ENCODE measurements around the gene HOXA10.

The HOXA10 gene

GRCh38 chr7:27179030-27179429, 4.9 kb upstream of the HOXA10 start:
- DNase-seq = no peak

- DNase-seq = no peak
These were observed 4.2 kb upstream of the HOXA10 start for GRCh38 chr7:27178366-27178765.

- DNase-seq = no peak
These were observed 3.7 kb upstream of the HOXA10 start for GRCh38 chr7:27177795-27178320.

DNA sequence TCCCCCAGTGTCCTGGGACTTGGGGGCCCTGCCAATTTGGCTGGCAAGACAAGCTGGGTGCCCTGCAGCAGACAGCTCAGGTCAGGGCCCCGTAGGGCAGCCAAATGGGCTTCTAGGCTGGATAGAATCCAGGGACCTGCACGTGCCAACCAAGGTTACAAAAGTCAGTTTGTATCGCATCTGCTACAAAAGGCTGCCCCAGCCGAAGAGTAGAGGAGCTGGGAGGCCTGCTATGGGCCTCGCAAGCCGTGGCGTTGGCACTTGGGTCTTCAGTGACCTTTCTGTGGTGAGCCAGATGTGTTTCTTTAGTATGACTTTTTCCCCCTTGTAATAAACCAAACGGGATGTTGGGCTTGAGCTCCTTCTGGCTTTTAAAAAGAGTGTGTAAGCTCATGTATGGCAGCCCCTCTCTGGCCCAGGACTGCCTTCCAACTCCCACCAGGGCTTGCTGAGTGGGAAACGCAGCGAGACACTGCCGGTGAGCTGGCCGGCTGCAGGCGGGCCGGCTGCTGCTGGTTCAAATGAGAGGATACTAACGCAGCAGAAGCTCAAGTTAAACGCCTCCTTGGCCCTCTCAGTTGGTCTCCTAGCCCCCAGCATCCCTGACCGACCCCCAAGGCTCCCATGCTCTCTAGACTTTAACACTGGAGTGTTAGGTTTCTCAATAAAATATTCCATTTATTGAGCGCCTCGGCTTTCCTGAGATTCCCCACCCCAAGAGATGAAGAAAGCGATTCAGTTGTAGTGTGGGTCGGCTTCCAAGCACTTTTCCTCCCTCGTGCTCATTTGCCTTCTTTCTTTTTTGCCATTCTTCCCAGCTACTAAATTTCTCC, 3.1 kb upstream of the HOXA10 start:
- no peak for DNase-seq

DNA sequence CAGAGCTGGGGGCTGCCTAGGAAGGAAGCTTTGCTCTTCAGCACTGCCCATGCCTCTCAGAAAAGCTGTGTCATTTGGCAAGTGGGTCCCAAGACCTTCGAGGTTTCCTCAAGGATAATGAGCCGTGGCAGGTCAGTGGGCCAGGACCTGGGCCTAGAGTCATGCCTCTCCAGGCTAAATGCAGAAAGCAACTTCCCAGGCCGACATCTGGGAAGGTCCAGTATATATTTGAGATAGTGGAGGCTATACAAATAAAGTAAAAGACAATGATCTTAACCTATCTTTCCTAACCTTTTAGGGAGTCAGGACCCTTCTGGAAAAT, 2.4 kb upstream of the HOXA10 start:
- no peak for DNase-seq

GRCh38 chr7:27175626-27176523, 1.8 kb upstream of the HOXA10 start:
- DNase-seq = no peak

DNA sequence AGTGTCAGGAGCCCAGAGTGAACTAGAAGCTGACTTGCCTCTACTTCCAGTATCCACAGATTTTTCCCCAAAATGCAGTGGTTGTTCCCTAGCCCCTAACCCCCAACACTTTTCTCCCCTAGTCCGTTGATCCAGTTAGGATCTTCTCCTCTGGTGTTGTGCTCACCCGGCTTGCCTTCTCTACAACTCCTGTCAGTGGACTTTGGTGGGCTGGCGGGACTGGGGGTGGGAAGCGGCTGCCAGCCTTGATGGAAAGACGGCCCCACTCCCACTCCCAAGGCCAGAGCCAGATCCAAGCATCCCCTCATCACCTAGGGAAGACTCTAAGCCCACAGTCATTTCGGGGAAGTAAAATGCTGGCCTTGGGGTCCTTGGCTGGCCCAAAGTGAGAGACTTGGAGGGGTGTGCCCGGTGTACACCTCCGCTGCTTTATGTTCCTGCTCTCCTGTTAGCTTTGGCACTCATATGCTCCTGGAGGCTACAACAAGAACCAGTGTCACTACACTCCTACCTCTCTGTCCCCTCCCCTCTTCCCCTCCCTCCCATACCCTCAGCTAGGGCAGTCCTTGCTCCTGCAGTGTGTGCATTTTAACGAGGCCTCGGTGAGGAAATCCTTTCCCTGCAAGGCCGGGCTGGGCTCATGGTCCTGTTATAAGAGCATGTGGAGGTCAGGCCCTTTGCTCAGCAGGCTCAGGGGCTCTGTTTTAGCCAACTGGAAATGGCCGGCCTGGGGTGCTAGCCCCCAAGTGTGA, 930 bp upstream of the HOXA10 start:
- DNase-seq = no peak

DNA sequence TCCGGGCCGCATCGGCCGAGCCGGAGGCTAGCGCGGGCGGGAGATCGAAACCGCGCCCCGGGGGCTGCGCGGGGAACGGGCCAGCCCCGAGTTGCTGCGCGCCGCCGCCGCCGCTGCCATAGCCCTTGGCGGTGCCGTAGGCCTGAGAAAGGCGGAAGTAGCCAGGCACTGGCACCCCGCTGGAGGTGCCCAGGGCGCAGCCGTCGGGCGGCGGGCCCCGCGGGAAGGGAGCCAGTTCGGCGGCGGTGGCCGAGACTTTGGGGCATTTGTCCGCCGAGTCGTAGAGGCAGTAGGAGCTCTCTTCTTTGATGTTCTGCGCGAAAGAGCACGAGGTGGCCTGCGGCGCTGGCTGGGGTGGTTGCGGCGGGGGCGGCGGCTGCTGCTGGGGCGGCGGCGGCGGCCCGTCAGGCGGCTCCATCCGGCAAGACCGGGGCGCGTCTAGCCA, 587 bp downstream of the HOXA10 start:
- peak; percentile 5 for DNase-seq

DNA sequence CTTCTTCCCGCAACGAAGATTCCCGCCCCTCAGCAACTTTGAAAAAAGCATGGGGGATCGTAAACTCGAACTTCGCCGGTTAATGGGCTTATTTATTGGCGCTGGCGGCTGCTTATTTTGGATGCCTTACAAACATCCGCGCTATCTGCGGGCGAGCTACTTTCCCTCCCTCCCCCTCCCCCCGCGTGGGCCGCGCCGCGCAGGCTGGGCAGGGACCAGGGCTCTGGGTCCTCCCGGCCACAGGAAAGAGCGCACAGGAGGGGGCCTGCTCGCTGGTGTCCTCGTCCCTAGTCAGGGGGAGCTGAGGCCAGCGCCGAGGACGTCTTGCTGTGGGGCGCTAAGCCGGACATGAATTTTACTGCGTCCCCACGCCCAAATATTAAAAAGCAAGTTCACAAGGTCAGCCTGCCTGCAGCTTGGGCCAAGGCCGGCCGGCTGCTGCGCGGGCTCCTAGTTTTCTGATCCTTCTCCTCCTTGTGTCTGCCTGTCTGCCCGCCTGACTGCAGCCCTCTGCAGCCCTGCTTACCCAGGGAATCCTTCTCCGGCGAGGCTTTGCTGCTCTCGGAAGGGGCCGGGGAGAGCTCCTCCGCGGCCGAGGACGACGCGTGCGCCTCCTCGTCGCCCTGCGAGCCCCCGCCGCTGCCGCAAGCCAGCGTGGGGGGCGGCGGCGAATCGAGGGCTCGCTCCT, 1.2 kb downstream of the HOXA10 start:
- DNase-seq = peak; percentile 16

DNA sequence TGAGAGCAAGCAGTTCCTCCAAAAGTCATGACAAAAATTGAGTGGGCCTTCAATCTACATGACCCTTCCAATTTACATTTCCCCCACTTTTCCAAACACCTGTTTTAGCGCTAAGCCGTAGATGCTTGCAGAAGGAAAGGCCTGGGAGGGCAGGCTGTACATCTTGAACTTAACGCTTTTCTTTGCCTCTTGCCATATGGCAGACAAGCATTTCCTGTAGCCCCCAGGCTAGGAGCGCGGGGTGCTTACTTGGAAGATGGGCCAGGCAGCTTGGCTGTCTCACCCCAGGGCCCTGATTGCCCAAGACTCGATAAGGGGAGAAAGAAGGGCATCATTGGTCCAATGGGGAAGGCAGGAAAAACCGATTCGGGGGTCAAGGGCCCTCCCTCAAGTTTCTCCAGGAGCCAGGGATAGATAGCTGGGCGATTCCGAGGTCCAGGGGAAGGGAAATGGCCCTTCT, 1.8 kb downstream of the HOXA10 start:
- no peak for DNase-seq

GRCh38 chr7:27171637-27172314, 2.3 kb downstream of the HOXA10 start:
- DNase-seq = no peak

- no peak for DNase-seq
These were observed 2.8 kb downstream of the HOXA10 start for GRCh38 chr7:27171325-27171636.

- DNase-seq = no peak
These were observed 3.4 kb downstream of the HOXA10 start for GRCh38 chr7:27170426-27171324.

GRCh38 chr7:27169658-27170425, 4.3 kb downstream of the HOXA10 start:
- DNase-seq = peak; percentile 10

DNA sequence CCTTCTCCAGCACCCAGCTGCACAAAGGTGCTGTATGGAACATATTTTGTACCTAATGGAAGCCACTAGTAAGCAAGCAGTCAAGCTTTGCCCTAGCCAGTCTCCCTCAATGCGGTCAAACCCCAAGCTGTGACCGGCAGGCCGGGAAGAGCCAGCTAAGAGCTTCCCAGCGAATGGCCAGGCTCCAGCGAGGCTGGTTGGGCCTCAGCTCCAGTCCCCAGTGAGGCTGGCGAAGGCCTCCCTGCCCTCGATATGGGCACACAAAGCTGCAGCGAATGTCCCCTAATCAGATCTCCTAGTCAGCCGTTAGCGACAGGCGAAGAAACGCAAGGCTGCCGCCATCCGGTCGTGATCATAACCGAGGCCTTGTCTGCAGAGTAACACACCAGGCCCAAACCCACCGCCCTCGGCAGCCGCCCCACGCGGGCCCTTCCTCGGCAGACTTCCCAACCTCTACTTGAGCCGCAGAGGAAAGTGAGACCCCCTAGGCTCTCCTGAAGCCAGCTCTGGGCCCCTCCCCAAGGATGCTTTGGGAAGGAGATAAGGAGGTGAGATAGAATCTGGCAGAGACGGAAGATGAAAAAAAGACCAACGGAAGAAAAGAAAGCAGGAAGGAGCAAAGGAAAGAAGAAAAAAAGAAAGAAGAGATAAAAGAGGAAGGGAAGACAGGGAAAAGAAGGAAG, 5.7 kb downstream of the HOXA10 start:
- DNase-seq = peak; percentile 51

GRCh38 chr7:27167916-27168264, 6.2 kb downstream of the HOXA10 start:
- DNase-seq = no peak

GRCh38 chr7:27166531-27167505, 7.3 kb downstream of the HOXA10 start:
- no peak for DNase-seq

- DNase-seq = no peak
These were observed 8.1 kb downstream of the HOXA10 start for GRCh38 chr7:27165996-27166530.

All from NCI-H2171 (cell line).